Lung (tissue), 12 donors: ENCODE results near the gene MND1. TPM values are rescaled to one million over a fixed set of nuclear protein-coding genes. Genes with fewer than 3 reads are reported as not detected.

ENCODE experiments used
- ATAC-seq: fragments of 200-7000 bp; cut with Tn5 transposase; one replicate; pipeline ENCODE4 v1.9.1; 2020; ENCODE audit warnings: moderate number of reproducible peaks; ENCODE audit not compliant: insufficient read depth, low FRiP score
- DNase-seq, 3 donors: peaks; one replicate each; pipeline ENCODE4 v3.0.0-alpha.2; 2013 to 2017
- H3K27ac ChIP-seq, 2 donors: one replicate each; pipeline ENCODE4 v1.5.1; 2013; ENCODE audit warnings: mild to moderate bottlenecking in 2 of 2, moderate library complexity in 2 of 2, control low read depth in 1 of 2, inconsistent platforms in 1 of 2, low read depth in 1 of 2, low read length in 1 of 2
- H3K27me3 ChIP-seq, 3 donors: one replicate each; pipeline ENCODE4 v1.5.1; 2013; ENCODE audit warnings: low read length in 2 of 3; ENCODE audit not compliant: control insufficient read depth in 3 of 3, insufficient read depth in 3 of 3
- H3K36me3 ChIP-seq, 4 donors: one replicate each; pipeline ENCODE4 v1.5.1; 2013; ENCODE audit warnings: low read length in 4 of 4, mild to moderate bottlenecking in 1 of 4, moderate library complexity in 1 of 4; ENCODE audit not compliant: control insufficient read depth in 4 of 4, insufficient read depth in 4 of 4
- H3K4me1 ChIP-seq, 5 donors: one replicate each; pipeline ENCODE4 v1.5.1; 2013; ENCODE audit warnings: low read length in 5 of 5, mild to moderate bottlenecking in 2 of 5, moderate library complexity in 1 of 5; ENCODE audit not compliant: control insufficient read depth in 5 of 5, insufficient read depth in 5 of 5
- H3K4me3 ChIP-seq: one replicate; pipeline ENCODE4 v1.5.1; 2013; ENCODE audit warnings: mild to moderate bottlenecking, control low read depth, moderate library complexity
- H3K9ac ChIP-seq, 2 donors: one replicate each; pipeline ENCODE4 v1.5.1; 2013; ENCODE audit warnings: low read length in 2 of 2, control low read depth in 1 of 2; ENCODE audit not compliant: insufficient read depth in 1 of 2
- H3K9me3 ChIP-seq, 4 donors: one replicate each; pipeline ENCODE4 v1.5.1; 2013; ENCODE audit warnings: low read length in 3 of 4, mild to moderate bottlenecking in 1 of 4, moderate library complexity in 1 of 4; ENCODE audit not compliant: control insufficient read depth in 4 of 4, insufficient read depth in 3 of 4
- CTCF ChIP-seq: IDR thresholded peaks from 2 replicates; pipeline ENCODE4 v1.5.1; 2012; ENCODE audit warnings: mild to moderate bottlenecking; ENCODE audit errors: control extremely low read depth, extremely low read depth
- WGBS, 2 donors: extraction: QIAGEN DNeasy Blood & Tissue Kit; methylation state at CpG; one replicate each; pipeline ENCODE4 v1.1.7; 2013; 5-methylcytosine and 5-hydroxymethylcytosine counted together
- polyA plus RNA-seq, 2 donors: library from polyadenylated mRNA; stranded (reverse); fragments of 200-250 nt; gene quantifications; one replicate each; pipeline ENCODE4 v1.2.1, GENCODE V29; 2013
- total RNA-seq, 2 donors: library from RNA; depleted of rRNA in 1 of 2; stranded (reverse); fragments of >200 nt in 1 of 2; gene quantifications; one replicate each; pipeline ENCODE4 v1.2.1, GENCODE V29; 2014 to 2021
- donor health status: control.
- donor health status: control.
- donor health status: Bipolar disorder and iron deficiency.
- donor health status: healthy.
- donor health status: DM: yes; HTN: yes; CAD: no.

The MND1 gene
- total and polyA plus RNA-seq, 4 donors: 0.80 to 4.4 (median 1.2) TPM

- Histone ChIP-seq H3K36me3 (no peaks in the 10 kb centered on the region), H3K27ac (no peak overlapping the region), H3K4me1 (no peaks in the 10 kb centered on the region), H3K9ac (no peak overlapping the region), H3K9me3 (no peaks in the 10 kb centered on the region), H3K27me3 (no peaks in the 10 kb centered on the region), H3K4me3 (no peak overlapping the region)
- TF ChIP-seq CTCF: no peak
- no peak for ATAC-seq
- 96 to 100% methylated on average over 1 of the region's 1 CpG for WGBS, 2 donors
- DNase-seq: no peak
Measured at GRCh38 chr4:153384160-153384559, 39.7 kb downstream of the MND1 start.

- Histone ChIP-seq H3K36me3 (no peaks in the 10 kb centered on the region), H3K27me3 (no peaks in the 10 kb centered on the region), H3K9ac (no peak overlapping the region), H3K4me3 (no peak overlapping the region), H3K9me3 (no peaks in the 10 kb centered on the region), H3K4me1 (peaks cover 0 to 3% (median 0%) of the 10 kb centered on the region in 5 donors), H3K27ac (no peak overlapping the region)
- DNase-seq (no peak), ATAC-seq (no peak)
- 92 to 93% methylated on average over 2 of the region's 2 CpGs for WGBS, 2 donors
- no peak for TF ChIP-seq CTCF
Measured at GRCh38 chr4:153385784-153386183, 41.3 kb downstream of the MND1 start.

GRCh38 chr4:153387981-153388380 lies 43.5 kb downstream of the MND1 start:
- Histone ChIP-seq H3K36me3 (no peaks in the 10 kb centered on the region), H3K27ac (no peak overlapping the region), H3K9me3 (no peaks in the 10 kb centered on the region), H3K4me3 (no peak overlapping the region), H3K4me1 (peaks cover 0 to 3% (median 0%) of the 10 kb centered on the region in 5 donors), H3K27me3 (no peaks in the 10 kb centered on the region), H3K9ac (no peak overlapping the region)
- ATAC-seq (no peak), DNase-seq (no peak)
- 94 to 100% methylated on average over 4 of the region's 4 CpGs for WGBS, 2 donors
- TF ChIP-seq CTCF: no peak

GRCh38 chr4:153393397-153393796 lies 48.9 kb downstream of the MND1 start:
- ATAC-seq: peak; percentile 52

More at GRCh38 chr4:153393397-153393796, 48.9 kb downstream of the MND1 start:
- no peaks in the 10 kb centered on the region for H3K27me3 ChIP-seq
- H3K9me3 ChIP-seq: no peaks in the 10 kb centered on the region
- peak overlapping the region in 1 of 2 donors; percentile 55 for H3K27ac ChIP-seq
- TF ChIP-seq CTCF: no peak
- WGBS, 2 donors: 56 to 77% methylated on average over 6 of the region's 6 CpGs
- no peaks in the 10 kb centered on the region for H3K36me3 ChIP-seq
- no peak overlapping the region for H3K4me3 ChIP-seq
- H3K4me1 ChIP-seq: peaks cover 0 to 3% (median 0%) of the 10 kb centered on the region in 5 donors
- DNase-seq: peak in 2 of 3 donors; percentile 7 to 13
- H3K9ac ChIP-seq: no peak overlapping the region
